GM12892 (cell line): ENCODE data around the gene SMIM41.

Experiments used
- DNase-seq: peaks from one replicate; pipeline ENCODE4 v3.0.0; 2011; ENCODE audit not compliant: insufficient read length
- FAIRE-seq: peaks from 2 replicates; lab custom pipeline; 2011; peaks lifted over from hg19 to GRCh38; lab: Jason Lieb, UNC
- POLR2A ChIP-seq: IDR thresholded peaks from 2 replicates; pipeline ENCODE4 v1.6.1; 2011; ENCODE audit warnings: low read depth, low read length, control low read depth
- POLR2AphosphoS5 ChIP-seq: IDR thresholded peaks from 2 replicates; pipeline ENCODE4 v1.6.1; 2011; ENCODE audit warnings: low read depth, low read length, control low read depth
- TAF1 ChIP-seq: IDR thresholded peaks from 2 replicates; pipeline ENCODE4 v1.6.1; 2011; ENCODE audit warnings: low read depth, mild to moderate bottlenecking, control low read depth, low read length, borderline replicate concordance

Gene SMIM41

GRCh38 chr12:52142431-52142830, 62.9 kb downstream of the SMIM41 start:
- FAIRE-seq, result no peak
- no peak for TF ChIP-seq TAF1
- TF ChIP-seq POLR2AphosphoS5, result no peak
- TF ChIP-seq POLR2A, result no peak
- no peak for DNase-seq

- DNase-seq (no peak), FAIRE-seq (no peak)
- TF ChIP-seq POLR2A (no peak), TAF1 (no peak), POLR2AphosphoS5 (no peak)
Measured at GRCh38 chr12:52144512-52145227, 65.2 kb downstream of the SMIM41 start.

GRCh38 chr12:52145228-52146088, 66.0 kb downstream of the SMIM41 start:
- DNase-seq (no peak), FAIRE-seq (no peak)
- TF ChIP-seq TAF1 (no peak), POLR2A (no peak), POLR2AphosphoS5 (no peak)

- FAIRE-seq, result no peak
- no peak for TF ChIP-seq POLR2A
- TF ChIP-seq TAF1, result no peak
- no peak for TF ChIP-seq POLR2AphosphoS5
- no peak for DNase-seq
Measured at GRCh38 chr12:52146089-52146821, 66.8 kb downstream of the SMIM41 start.

GRCh38 chr12:52146822-52147366, 67.4 kb downstream of the SMIM41 start:
- FAIRE-seq (no peak), DNase-seq (no peak)
- TF ChIP-seq POLR2AphosphoS5, result no peak

- FAIRE-seq (no peak), DNase-seq (no peak)
- TF ChIP-seq POLR2AphosphoS5, result no peak
- TF ChIP-seq POLR2A, result no peak
- no peak for TF ChIP-seq TAF1
Measured at GRCh38 chr12:52147367-52147963, 68.0 kb downstream of the SMIM41 start.

- no peak for TF ChIP-seq POLR2A
- TF ChIP-seq POLR2AphosphoS5, result no peak
- no peak for TF ChIP-seq TAF1
- no peak for FAIRE-seq
- DNase-seq, result no peak
Measured at GRCh38 chr12:52147964-52148463, 68.5 kb downstream of the SMIM41 start.

GRCh38 chr12:52148464-52149181, 69.1 kb downstream of the SMIM41 start:
- TF ChIP-seq POLR2AphosphoS5 (no peak), POLR2A (no peak), TAF1 (no peak)
- DNase-seq (no peak), FAIRE-seq (no peak)

GRCh38 chr12:52149182-52149641, 69.7 kb downstream of the SMIM41 start:
- DNase-seq (no peak), FAIRE-seq (no peak)
- TF ChIP-seq POLR2A (no peak), POLR2AphosphoS5 (no peak), TAF1 (no peak)

- no peak for DNase-seq
- TF ChIP-seq POLR2A, result no peak
- TF ChIP-seq POLR2AphosphoS5, result no peak
- no peak for TF ChIP-seq TAF1
- FAIRE-seq, result no peak
Measured at GRCh38 chr12:52149651-52150241, 70.2 kb downstream of the SMIM41 start.
